Measurements from ENCODE around the gene NEK10. TPM values are rescaled to one million over a fixed set of nuclear protein-coding genes. Genes with fewer than 3 reads are reported as not detected.

The NEK10 gene
- total and polyA plus RNA-seq, 9 of the 15 experiments (the other 6 are each of a cell fraction or from before 2014, with no cell fraction given), result 0.07 TPM; not detected in 8

GRCh38 chr3:27072810-27073651, 296.2 kb downstream of the NEK10 start:
- ChIA-PET POLR2A (no interaction called here), CTCF (ENCODE audit: low intra/inter-chr PET ratio) (no interaction called here)
- Histone ChIP-seq H3K9me1 (ENCODE audit: control insufficient read depth, insufficient read depth, low read length) (no peaks in the 10 kb centered on the region), H3K79me2 (ENCODE audit: control insufficient read depth, insufficient read depth, low read length) (no peaks in the 10 kb centered on the region), H3K9me3 (replicated peaks; ENCODE audit: control insufficient read depth, insufficient read depth, low read depth, low read length) (no peaks in the 10 kb centered on the region; the same call in 1 of the 2 replicates), H3K4me1 (replicated peaks in 1 of 2; ENCODE audit: control insufficient read depth in 2 of 2, insufficient read depth in 2 of 2, low read length in 2 of 2) (no peaks in the 10 kb centered on the region), H4K20me1 (replicated peaks; ENCODE audit: control insufficient read depth, insufficient read depth, low read length) (no peaks in the 10 kb centered on the region), H3K36me3 (ENCODE audit: control insufficient read depth, insufficient read depth, low read length) (no peaks in the 10 kb centered on the region), H3K9ac (ENCODE audit: insufficient read depth in 1 of 2, low read depth in 2 of 2, low read length in 2 of 2) (no peak overlapping the region), H3K27ac (ENCODE audit: extremely low read depth, low read depth, low read length) (no peak overlapping the region), H3K4me3 (no peak overlapping the region), H3K27me3 (ENCODE audit: control insufficient read depth in 2 of 2, insufficient read depth in 2 of 2, low read length in 2 of 2) (no peaks in the 10 kb centered on the region), H3K4me2 (ENCODE audit: insufficient read depth, low read length) (no peak overlapping the region), H2AFZ (ENCODE audit: low read depth, low read length) (no peak overlapping the region)
- 2% methylated on average over 8 of the region's 8 CpGs for WGBS (ENCODE audit: insufficient coverage, low coverage, missing lambda C conversion rate)
- DNase-seq (ENCODE audit: extremely low read depth in 1 of 4, low spot score in 3 of 4) (no peak), ATAC-seq (no peak), FAIRE-seq (no peak)
- intact Hi-C loops (cut with micrococcal nuclease) (no loop called here), in situ Hi-C loops (cut with MboI) (no loop called here)
- no TSS peak for BruUV-seq (replicated peaks)
- TF ChIP-seq SREBF2 (CRISPR knock-in tag; IDR thresholded peaks at IDR 0.05), result no peak
- no peak for TF ChIP-seq MCM3 (IDR thresholded peaks at IDR 0.05)
- TF ChIP-seq ZNF3 (CRISPR knock-in tag; IDR thresholded peaks at IDR 0.05), result no peak
- TF ChIP-seq KDM4B (IDR thresholded peaks at IDR 0.05; ENCODE audit: borderline replicate concordance in 2 of 2, low read depth in 1 of 2), result no peak
- no peak for TF ChIP-seq PHB (CRISPR knock-in tag; IDR thresholded peaks at IDR 0.05)
- TF ChIP-seq MYNN (IDR thresholded peaks at IDR 0.05), result no peak
- no peak for TF ChIP-seq MYNN (CRISPR knock-in tag; IDR thresholded peaks at IDR 0.05)
- no peak for TF ChIP-seq CBX8 (IDR thresholded peaks at IDR 0.05; ENCODE audit: borderline replicate concordance, extremely low read depth, low read depth, low read length, poor library complexity, severe bottlenecking)
